SU-DHL-6 (cell line): ENCODE data around the gene LEKR1.

Experiments used
- EZH2phosphoT487 ChIP-seq: fragments of 200-600 bp; sonication (generic), shearing (Covaris generic); conservative IDR thresholded peaks from 2 replicates; pipeline ENCODE4 v1.6.1; 2018; ENCODE audit warnings: mild to moderate bottlenecking, antibody characterized with exemption, low read length, moderate library complexity, mixed read lengths
- TF ChIP-seq, protein P1 (sequence below): fragments of 200-600 bp; sonication (generic); IDR thresholded peaks from one replicate; pipeline ENCODE4 v1.5.1; 2017; ENCODE audit warnings: antibody characterized with exemption, mild to moderate bottlenecking, low read length, moderate library complexity; ENCODE audit not compliant: insufficient read depth, poor library complexity, severe bottlenecking

GRCh38 chr3:157033001-157033400, 206.8 kb downstream of the LEKR1 start:
- no peak for TF ChIP-seq EZH2phosphoT487
- TF ChIP-seq, protein P1, sequence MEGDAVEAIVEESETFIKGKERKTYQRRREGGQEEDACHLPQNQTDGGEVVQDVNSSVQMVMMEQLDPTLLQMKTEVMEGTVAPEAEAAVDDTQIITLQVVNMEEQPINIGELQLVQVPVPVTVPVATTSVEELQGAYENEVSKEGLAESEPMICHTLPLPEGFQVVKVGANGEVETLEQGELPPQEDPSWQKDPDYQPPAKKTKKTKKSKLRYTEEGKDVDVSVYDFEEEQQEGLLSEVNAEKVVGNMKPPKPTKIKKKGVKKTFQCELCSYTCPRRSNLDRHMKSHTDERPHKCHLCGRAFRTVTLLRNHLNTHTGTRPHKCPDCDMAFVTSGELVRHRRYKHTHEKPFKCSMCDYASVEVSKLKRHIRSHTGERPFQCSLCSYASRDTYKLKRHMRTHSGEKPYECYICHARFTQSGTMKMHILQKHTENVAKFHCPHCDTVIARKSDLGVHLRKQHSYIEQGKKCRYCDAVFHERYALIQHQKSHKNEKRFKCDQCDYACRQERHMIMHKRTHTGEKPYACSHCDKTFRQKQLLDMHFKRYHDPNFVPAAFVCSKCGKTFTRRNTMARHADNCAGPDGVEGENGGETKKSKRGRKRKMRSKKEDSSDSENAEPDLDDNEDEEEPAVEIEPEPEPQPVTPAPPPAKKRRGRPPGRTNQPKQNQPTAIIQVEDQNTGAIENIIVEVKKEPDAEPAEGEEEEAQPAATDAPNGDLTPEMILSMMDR: no peak
